ENCODE data around the gene CDC42EP1.

Gene CDC42EP1

DNA sequence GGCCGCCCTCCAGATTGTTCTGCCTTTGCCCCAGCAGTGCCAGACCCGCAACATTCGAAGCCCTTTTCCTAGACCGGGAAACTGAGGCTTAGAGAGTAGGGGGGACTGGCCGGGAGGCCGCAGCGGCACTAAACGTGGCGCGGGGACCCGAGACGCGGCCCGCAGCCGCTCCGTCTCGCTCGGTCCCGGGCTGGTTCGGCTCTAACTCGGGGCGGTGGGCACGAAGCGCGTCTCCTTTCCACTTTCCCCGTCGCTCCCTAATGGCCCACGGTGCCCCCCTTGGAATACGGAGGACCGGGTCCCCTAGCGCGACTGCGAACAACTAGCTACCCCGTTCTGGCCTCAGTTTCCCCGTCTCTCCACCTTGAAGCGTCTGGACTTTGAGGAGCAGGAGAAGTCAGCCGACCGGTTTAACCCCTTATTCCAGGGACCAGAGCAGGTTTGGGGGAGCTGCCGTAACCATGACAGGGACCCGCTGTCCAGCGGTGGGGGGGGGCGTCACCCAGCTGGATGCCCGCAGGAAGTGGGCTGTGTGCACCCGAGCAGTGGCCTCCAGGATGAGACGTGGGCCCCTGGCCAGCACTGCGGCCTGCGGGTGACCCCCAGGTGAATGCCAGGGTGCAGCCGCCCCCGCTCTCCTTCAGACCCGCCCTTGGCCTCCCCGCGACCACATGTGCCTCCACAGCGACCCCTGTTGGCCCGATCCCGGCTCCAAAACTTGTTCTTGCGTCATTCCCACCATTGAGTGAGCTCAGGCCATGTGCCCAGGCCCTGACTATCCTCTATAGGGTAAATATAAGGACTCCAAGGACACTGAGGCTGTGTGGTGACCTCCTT is 1.1 kb downstream of the CDC42EP1 start:
- DNase-seq: no peak

DNA sequence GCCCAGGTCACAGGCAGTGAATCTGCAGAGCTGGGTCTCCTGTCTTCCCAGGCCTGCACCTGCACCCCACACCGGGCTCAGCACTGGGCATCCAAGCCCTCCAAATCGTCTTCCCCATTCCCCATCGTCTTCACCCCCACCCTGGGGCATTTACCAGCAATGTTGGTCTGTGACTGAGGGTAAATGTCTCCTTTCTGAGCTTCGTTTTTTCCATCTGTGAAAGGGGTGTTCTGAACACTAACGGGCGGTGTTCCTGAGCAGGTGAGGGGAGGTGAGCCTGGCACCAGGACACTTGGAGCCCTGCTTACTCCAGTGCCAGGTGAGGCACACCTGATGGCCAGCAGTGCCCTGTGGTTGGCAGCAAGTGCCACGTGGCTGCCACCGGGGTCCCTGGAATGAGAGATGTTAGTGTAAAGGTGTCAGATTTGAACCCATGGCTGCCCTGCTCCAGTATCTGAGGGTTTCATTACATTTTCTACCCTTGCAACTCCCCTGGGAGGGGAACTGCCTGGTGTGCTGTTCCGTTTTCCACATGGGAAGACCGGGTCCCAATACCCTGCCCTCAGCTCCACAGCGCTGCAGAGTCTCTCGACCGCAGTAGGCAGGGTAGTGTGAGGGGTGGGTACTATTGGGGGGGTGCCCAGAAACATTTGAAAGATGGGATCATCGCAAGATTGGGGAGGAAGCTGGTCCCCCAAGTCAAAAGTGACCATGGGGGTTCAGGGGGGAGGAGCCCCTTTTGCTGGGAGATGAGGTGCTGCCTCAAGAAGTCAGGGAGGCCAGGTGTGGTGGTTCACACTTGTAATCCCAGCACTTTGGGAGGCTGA is 2.0 kb downstream of the CDC42EP1 start:
- no peak for DNase-seq

DNA sequence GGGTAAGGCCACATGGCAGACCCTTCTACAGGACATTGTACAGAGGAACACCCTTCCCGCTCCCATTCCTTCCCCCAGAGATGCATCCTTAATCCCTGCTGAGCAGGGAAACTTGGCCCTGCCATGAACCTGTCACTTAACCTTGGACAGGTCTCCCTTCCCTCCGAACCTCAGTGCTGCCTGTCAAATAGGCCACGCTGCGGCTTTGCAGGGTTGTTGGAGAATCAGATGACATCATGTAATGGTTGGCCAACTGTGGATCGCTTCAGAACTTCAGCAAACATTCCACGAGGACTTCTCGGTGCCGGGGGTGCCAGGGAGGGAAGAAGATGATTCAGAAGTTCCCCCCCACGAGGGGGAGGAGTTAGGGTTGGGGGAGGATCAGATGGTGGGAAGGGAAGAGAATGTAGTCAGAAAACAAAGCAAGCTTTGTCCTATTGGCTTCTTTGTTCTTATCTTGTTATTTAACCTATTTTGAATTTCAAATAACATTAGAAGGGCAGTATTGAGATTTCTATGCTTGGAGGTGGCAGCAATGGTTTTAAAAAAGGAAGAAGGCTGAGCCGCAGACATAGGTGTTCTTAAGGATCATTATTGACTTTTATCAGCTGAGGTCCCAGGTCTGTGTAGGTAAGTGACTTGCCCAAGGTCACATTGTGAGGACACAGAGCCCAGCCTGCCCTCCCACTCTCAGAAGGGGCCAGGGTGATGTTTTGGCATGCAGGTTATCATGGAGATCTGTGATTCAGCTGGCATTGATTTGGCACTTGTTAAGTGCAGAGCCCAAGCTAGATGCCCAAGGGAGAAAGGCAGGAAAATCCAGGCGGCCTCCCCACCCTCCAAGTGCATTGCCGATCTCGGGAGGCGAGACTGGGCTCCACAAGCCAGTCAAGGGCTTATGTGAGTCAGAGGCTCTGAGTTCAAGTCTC is 3.1 kb downstream of the CDC42EP1 start:
- DNase-seq: no peak

DNA sequence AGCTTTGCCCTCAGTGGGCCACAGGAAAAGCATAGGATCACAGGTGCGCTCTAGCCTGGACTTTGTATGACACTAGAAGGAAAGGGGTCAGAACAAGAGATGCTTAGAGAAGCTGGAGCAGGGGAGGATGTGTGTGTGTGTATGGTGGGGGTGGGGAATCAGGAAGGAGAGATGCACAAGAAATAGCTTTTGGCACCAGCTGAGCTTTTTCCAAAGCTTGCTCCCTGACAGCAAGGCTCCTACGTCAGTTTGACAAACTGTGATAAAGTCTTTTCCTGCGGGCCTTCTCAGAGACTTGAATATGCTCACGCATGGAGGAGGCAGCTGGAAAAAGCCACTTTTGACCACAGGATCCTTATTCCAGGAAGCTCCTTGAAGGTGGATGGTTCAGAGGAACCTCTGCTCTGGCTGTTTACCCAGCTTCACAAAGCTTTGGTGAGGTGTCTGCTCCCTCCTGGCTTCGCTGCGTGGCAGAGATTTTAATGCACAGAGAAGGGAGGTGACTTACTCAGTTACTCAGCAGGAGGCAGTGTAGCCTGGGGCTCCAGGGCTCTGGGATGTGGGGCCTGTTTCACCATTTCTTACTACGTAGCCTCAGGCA is 3.9 kb downstream of the CDC42EP1 start:
- DNase-seq: no peak

DNA sequence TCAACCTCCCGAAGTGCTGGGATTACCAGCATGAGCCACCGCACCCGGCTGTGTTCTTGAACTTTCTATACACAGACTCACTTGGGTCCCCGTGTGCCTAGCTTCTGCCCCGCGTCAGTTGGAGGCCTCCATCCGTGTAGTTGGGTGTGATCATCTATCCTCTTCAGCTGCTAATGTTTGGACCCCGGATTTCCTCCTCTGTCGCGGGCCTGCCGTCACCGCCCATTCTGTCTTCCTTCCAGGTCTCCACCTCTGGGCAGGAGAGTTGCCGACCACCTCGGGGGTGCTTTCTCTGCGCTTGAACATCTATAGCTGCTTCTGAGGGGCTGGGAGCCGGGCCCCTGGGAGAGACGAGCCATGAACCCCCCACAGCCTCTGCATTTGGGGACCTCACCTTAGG is 5.5 kb downstream of the CDC42EP1 start:
- DNase-seq: no peak

DNA sequence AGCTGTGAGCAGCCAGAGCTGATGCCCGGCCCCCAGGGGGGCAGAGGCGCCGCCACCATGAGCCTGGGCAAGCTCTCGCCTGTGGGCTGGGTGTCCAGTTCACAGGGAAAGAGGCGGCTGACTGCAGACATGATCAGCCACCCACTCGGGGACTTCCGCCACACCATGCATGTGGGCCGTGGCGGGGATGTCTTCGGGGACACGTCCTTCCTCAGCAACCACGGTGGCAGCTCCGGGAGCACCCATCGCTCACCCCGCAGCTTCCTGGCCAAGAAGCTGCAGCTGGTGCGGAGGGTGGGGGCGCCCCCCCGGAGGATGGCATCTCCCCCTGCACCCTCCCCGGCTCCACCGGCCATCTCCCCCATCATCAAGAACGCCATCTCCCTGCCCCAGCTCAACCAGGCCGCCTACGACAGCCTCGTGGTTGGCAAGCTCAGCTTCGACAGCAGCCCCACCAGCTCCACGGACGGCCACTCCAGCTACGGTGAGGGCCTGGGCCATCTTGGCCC is 6.1 kb downstream of the CDC42EP1 start:
- DNase-seq: no peak

DNA sequence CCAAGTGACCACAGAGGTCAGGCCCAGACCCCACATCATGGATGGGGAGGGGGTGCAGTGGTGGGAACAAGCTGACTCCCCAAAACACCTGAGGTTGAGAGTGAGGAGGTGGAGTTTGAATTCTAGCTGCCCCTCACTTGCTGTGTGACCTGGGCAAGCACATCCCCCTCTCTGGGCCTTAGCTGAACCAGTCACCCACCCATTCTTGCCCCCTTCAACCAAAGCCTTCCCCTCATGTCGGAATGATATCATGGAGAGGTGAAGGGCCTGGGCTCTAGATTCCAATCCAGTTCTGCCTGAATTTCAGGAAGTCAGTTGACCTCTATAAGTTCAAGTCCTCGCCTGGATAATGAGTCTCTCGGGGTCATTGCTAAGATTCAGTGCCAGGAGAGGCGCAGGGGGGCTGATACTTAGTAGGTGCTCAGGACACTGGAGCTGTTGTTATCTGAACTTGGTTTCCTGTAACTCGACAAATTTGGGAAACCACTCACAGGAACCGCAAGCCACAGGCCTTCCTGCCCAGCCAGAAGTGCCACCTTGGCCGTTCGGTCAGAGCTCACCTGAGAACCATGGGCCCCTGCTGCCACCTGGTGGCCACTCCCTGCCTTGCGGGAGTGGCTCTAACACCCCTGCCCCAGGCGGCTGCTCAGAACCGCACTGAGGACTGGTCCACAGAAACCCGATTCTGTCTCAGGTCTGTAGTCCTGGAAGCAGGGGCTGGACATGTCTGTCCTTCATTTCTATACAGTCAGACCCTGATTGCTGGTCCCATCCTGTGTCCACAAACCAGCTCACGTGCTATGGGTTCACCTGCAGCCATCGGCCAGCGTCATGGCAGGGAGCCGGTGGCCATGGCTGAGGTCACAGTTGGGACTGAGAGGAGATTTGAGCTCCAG is 6.9 kb downstream of the CDC42EP1 start:
- DNase-seq: no peak

DNA sequence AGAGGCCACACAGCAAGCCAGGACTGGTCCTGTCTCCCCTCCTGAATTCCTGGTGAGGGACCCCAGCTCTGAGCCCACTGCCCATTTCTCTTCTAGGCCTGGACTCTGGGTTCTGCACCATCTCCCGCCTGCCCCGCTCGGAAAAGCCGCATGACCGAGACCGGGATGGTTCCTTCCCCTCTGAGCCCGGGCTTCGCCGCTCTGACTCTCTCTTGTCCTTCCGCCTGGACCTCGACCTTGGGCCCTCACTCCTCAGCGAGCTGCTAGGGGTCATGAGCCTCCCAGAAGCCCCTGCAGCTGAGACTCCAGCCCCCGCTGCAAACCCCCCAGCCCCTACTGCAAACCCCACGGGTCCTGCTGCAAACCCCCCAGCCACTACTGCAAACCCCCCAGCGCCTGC is 7.7 kb downstream of the CDC42EP1 start:
- no peak for DNase-seq

DNA sequence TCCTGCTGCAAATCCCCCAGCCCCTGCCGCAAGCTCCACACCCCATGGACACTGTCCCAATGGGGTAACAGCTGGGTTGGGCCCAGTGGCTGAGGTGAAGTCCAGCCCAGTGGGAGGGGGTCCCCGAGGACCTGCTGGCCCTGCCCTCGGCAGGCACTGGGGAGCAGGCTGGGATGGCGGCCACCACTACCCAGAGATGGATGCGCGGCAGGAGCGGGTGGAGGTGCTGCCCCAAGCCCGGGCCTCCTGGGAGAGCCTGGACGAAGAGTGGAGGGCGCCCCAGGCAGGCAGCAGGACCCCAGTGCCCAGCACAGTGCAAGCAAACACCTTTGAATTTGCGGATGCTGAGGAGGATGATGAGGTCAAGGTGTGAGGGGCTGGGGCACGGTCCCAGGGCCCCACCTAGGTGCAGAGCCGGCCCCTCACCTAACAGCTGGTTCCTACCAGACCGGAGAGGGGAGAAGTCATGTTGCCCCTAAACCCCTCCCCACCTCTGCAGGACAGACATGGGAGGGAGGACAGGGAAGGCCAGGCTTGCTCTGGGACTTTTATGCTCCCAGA is 8.2 kb downstream of the CDC42EP1 start:
- DNase-seq: no peak

DNA sequence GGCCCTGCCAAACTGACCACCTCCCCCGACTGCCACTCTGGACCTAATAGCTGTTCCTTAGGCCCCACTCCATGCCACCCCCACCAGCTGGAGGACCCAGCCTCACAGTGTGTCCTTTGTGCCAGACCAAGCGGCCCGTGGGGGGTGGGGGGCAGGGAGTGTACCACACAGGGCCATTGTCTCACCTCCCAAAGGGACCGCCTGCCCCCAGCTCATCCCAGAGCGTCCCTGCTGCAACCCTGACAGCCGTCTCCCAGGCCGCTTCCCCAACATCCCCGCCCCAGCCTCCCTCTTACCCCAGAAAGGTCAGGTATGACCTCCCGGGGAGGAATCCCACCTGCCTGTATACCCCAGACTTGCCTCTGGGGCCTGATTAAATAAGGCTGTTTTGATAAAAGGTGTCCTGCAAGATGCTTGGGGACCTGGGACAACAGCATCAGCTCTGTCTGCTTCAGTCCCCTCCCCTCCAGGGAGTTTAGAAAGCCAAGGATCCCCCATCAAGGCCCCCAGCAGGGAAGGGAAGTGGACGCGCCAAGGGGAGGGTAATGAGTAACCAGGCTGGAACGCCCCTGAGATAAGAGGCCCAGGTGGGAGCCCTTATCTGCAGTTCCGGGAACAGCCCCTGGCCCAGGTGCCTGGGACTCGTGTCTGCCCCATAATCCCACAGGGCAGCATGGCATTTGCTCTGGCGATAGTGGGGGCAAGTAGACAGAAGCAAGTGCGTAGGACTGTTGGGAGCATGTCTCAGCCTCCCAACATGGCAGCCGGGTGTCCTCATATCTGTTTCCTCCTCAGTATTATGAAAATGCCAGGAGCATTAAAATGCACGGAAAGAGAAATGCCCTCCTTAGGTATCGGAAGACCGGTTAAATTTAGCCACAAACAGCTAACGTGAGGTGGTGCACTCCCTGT is 9.0 kb downstream of the CDC42EP1 start:
- DNase-seq: no peak

DNA sequence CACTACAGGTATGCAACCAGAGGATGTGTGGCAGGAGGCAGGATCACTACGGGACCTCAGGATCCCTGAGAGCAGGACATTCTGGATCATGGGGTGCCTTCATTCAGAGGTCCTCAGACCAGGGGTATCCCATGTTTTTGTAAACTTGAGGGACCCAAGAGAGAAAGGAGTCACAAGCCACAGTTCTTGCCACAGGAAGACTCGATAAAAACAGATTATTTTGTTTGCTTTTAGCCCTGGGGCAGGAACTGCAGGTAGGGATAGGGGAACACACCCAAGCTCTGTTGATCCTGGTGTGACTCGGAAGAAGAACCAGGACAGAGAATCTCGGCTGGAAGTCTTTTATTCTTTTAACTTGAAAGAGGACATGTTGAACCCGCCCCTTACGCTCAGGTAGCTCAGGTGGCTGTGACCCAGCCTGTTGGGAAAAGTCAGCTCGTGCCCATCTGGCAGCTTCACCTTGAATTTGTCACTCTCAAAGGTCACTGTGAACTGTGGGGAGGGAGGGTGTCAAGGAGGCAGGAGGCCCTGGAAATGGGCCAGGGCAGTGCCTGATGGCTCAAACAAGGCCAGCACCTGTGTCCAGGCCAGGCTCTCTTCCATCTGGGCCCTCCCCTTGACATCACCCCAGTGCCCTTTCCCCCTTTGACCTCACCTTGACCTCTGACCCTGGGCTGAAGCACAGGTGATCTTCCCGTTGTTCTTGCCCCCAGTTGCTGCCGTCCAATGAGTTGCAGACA is 9.8 kb downstream of the CDC42EP1 start:
- DNase-seq: no peak

DNA sequence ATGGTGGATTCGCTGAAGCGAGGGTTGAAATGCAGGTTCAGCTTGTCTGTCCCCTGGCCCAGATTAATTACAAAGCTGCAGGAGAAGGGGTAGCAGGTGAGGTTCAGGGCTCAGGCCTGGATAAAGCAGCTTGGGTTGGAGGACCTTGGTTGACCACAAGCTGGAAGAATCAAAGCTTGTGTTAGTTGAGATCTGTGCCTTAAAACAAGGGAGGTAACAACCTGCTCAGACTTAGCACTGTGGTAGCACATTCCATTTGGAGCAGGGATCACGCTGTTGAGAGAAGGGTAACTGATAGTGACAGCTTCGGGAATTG is 10.3 kb downstream of the CDC42EP1 start:
- DNase-seq: no peak

DNA sequence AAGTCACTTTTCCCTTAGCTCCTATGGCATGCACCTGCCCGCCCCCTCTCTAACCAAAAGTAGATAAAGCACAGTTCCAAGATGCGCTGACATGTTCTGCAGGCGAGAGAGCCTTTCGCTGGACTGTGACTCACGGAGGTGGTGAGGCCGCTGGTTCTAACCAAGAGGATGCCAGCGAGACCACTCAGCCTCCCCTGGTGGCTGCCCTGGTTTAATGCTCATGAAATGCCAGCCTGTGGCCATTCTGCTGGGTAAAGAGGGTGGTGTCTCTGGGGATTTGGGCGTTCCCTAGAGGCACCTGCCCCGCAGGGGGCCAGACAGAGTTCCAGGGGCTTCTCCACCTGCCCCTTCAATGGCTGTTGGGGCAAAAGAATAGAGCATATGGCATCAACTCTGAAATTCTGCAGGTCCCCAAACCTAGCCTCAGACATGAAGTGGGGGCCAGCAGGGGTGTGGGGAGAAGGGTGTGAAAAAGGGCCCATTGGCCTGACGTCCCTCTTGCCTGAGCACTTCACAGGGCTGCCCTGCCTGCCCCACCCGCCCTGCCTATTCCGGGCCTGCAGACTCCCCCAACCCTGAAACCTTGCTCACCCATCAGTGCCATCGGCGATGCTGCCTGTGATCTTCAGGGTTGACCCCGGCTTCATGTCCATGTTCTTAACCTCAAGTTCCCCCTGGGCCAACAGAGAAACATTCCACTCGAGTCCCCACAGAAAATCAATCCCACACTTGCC is 11.1 kb downstream of the CDC42EP1 start:
- no peak for DNase-seq

DNA sequence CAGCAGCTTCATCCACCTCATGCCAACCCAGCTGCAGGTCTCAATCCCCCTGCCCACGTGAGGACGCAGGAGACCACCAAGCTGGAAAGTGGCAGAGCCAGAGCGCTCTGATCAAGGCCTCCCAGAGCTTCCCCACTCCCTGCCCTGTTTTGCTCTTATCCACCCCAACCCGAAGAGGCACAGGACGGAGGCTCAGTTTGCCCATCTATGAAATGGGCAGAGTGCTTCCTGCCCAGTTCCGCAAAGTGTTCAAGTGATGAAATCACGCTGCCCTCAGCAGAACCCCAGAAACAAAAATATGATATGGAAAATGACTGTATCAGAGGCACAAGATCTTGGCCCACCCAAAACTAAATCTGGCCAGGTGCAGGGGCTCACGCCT is 11.7 kb downstream of the CDC42EP1 start:
- no peak for DNase-seq

DNA sequence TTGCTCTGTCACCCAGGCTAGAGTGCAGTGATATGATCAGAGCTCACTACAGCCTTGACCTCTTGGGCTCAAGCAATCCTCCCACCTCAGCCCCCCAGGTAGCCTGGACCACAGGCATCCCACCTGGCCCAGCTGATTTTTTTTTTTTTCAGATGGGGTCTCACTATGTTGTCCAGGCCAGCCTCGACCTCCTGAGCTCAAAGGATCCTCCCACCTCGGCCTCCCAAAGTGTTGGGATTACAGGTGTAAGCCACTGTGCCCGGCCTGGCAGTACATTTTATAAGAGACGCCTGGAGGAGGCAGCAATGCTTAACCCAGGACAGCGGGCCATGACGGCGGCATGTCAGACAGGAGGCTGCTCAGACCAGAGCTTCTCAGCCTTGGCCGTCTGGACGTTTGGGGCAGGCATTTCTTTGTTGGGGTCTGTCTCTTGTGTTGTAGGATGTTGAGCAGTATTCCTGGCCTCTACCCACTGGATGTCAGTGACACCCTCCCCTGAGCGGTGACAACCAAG is 15.3 kb downstream of the CDC42EP1 start:
- DNase-seq: no peak

DNA sequence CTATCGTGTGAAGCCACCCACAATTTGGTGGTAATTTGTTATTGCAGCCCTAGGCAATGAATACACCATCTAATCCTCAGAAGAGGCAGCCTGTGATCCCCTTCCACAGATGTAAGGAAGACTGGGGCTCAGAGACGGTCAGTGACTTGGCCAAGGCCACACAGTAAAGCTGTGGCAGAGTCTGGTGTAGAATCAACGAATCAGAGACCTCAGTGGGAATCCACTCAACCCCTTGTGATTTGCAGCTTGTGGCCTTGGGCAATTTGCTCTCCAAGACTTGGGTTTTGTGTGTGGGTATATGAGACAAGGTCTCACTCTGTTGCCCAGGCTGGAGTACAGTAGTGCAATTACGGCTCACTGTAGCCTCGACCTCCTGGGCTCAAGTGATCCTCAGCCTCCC is 17.7 kb downstream of the CDC42EP1 start:
- DNase-seq: no peak

DNA sequence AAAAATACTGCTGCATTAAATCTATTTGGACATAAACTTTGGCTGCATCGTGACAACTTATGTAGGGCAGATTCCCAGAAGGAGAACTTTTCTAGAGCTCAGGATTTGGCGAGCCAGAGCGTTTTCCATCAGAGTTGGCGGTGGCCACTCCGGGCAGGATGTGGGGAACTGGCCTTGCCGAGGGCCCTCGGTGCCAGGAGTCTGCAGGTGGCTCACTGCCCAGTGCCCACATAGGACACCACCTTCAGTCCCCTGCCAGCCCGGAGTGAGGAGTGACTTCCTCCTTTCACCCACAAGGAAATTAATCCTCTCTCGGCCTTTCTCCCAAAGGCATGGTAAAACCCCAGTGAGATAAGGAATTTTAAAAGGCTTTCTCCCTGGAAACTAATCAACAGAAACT is 21.2 kb downstream of the CDC42EP1 start:
- no peak for DNase-seq

DNA sequence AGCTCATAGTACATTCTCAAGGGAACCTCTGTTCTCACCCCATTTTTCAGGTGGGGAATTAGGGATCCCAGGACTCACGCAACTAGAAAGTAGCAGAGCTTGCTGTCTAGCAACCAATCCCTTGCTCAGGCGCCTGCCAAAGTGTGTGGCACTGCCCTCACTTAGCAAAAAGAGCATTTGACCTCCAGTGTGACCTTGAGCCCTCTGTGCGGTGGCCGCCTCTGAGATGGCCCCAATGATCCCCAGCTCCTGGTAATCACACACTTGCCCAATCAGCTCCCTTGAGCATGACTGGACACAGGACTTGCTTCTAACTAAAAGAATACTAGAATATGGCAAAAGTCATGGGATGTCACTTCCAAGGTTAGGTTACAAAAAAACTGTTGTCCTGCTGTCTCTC is 22.2 kb downstream of the CDC42EP1 start:
- no peak for DNase-seq

Data from NCI-H2081 treated with DMSO at 0.1 percent for 48 hours (cell line).